Middle frontal gyrus (tissue), 1 donor: Measurements from ENCODE around the gene SUMO1.
"Not testable (repeated sequence)": the region's sequence is repeated elsewhere in the genome, so short reads cannot be mapped to it uniquely, and the experiment has no call there.

ENCODE experiments used
- DNase-seq: peaks from one replicate; pipeline ENCODE4 v3.0.0-alpha.2; 2015; ENCODE audit warnings: low spot score; ENCODE audit errors: extremely low spot score

Gene SUMO1

GRCh38 chr2:202238234-202239197, at the start of gene SUMO1:
TSS of gene SUMO1 (minus strand) at chr2:202238597. CDS start at chr2:202238451, 146 bp downstream.
- DNase-seq, result peak; percentile 89

- no peak for DNase-seq
Observed at GRCh38 chr2:202286595-202286994, 48.2 kb upstream of the SUMO1 start.

- DNase-seq, result no peak
Observed at GRCh38 chr2:202278944-202279343, 40.5 kb upstream of the SUMO1 start.

GRCh38 chr2:202278036-202278760, 39.8 kb upstream of the SUMO1 start:
- DNase-seq, result no peak

GRCh38 chr2:202276078-202276720, 37.8 kb upstream of the SUMO1 start:
- not testable (repeated sequence) for DNase-seq

- DNase-seq, result no peak
Observed at GRCh38 chr2:202270487-202270886, 32.1 kb upstream of the SUMO1 start.

GRCh38 chr2:202269585-202269984, 31.2 kb upstream of the SUMO1 start:
- DNase-seq, result no peak

- no peak for DNase-seq
Observed at GRCh38 chr2:202267495-202267894, 29.1 kb upstream of the SUMO1 start.

- peak; percentile 97 for DNase-seq
Observed at GRCh38 chr2:202265467-202266277, 27.3 kb upstream of the SUMO1 start, which contains the start of gene NOP58. TSS of gene NOP58 (plus strand) at chr2:202265763. CDS start at chr2:202265942, 179 bp downstream.

- DNase-seq, result no peak
Observed at GRCh38 chr2:202261531-202261930, 23.1 kb upstream of the SUMO1 start.

- DNase-seq, result no peak
Observed at GRCh38 chr2:202251494-202251893, 13.1 kb upstream of the SUMO1 start.

GRCh38 chr2:202249521-202250253, 11.3 kb upstream of the SUMO1 start:
- no peak for DNase-seq

- not testable (repeated sequence) for DNase-seq
Observed at GRCh38 chr2:202247710-202248109, 9.3 kb upstream of the SUMO1 start.

GRCh38 chr2:202237787-202238233, 587 bp downstream of the SUMO1 start:
- no peak for DNase-seq

GRCh38 chr2:202221873-202222272, 16.5 kb downstream of the SUMO1 start:
- DNase-seq, result no peak

GRCh38 chr2:202215179-202215578, 23.2 kb downstream of the SUMO1 start:
- no peak for DNase-seq

GRCh38 chr2:202208526-202208925, 29.9 kb downstream of the SUMO1 start:
- DNase-seq, result no peak

GRCh38 chr2:202204855-202205254, 33.5 kb downstream of the SUMO1 start:
- DNase-seq, result no peak

GRCh38 chr2:202203348-202203747, 35.0 kb downstream of the SUMO1 start:
- DNase-seq, result no peak
